NCI-H510A (cell line): ENCODE data around the gene LRRC8D.

Experiments used
- DNase-seq: peaks from one replicate; lab custom pipeline; 2025; lab: John Stamatoyannopoulos, UW

LRRC8D gene

DNA sequence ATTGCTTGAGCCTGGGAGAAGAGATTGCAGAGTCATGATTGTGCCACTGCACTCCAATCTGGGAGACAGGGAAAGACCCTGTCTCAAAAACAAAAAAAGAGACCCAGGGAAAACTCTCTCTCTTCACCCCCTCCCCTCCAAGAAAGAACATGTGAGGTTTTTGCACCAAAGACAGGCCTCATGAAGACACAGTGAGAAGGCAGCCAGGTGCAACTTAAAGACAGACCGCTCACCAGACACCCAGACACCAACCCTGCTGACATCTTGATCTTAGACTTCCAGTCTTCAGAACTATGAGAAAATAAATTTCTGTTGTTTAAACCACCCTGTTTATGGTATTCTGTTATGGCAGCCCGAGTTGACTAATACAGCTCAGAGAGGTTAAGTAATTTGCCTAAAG lies 13.3 kb upstream of the LRRC8D start:
- DNase-seq: no peak

DNA sequence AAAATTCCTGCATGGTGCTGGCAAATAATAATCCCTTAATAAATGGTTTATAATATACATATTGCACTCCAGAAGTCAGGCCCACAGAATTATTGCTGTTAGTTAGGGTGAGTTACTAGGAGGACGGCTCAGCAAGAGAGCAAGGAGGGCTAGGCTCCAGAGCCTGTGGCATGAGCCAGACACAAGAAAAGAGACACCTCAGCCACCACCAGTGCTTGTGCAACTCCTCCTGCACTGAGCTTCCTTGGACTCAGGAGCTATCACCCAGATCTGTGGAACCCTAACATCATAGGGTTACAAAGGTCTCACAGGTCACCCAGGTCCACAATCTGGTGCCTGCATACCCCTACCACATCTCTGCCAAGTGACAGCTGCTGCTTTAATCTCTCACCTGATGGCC lies 12.8 kb upstream of the LRRC8D start:
- no peak for DNase-seq

DNA sequence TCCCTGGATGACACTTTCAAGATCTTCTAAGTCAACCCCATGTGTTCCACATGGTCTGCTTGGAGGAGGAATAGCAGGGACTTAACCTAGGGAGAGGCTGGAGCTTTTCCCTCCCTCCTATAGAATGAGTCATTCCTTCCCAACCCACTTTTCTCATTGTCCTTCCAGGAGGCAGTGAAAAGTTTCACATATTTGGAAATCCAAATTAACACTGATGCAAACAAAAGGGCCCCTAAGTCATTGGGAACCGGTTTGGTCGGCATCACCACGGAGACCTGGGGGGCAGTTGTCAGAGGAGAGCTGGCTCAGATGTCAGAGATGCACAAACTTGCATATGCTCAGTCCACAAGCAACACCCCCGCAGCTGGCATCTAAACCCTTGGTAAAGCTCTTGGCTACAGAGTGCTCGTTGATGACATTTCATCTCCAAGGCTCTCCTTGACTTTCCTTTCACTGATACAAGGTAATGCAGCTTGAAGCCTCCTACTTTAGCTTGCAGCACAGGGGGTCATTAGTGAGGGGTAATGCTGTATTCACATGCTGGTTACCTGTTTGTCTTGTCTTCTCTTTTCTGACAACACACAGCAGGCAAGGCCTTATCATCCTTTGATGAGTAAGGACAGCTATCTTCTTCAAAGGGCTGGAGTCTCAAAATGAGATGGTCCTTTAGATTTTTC lies 12.3 kb upstream of the LRRC8D start:
- no peak for DNase-seq

- no peak for DNase-seq
Measured at GRCh38 chr1:89809556-89809955, 11.3 kb upstream of the LRRC8D start.

DNA sequence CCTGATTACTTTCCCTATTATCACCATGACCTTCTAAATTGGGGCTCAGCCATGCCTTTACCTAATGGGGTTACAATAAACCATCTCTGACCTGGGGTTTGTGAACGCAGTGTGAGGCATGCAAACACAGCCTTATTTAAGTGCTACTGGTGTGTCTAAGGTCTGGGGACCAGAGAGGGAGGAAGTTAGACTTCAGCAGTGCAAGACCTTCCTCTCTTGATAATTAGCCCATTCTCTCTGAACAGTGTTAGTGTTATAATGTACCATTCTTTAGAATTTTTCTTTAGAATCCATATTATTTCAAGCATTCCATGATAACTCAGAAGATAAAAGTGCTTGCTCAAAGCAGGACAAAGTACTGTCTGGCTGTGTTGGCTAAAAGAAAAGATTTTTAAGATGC lies 10.5 kb upstream of the LRRC8D start:
- DNase-seq: no peak

GRCh38 chr1:89810880-89811279 lies 10.0 kb upstream of the LRRC8D start:
- DNase-seq: no peak

GRCh38 chr1:89812992-89813391 lies 7.8 kb upstream of the LRRC8D start:
- no peak for DNase-seq

GRCh38 chr1:89815040-89815439 lies 5.8 kb upstream of the LRRC8D start:
- no peak for DNase-seq

GRCh38 chr1:89815611-89816010 lies 5.2 kb upstream of the LRRC8D start:
- DNase-seq: no peak

DNA sequence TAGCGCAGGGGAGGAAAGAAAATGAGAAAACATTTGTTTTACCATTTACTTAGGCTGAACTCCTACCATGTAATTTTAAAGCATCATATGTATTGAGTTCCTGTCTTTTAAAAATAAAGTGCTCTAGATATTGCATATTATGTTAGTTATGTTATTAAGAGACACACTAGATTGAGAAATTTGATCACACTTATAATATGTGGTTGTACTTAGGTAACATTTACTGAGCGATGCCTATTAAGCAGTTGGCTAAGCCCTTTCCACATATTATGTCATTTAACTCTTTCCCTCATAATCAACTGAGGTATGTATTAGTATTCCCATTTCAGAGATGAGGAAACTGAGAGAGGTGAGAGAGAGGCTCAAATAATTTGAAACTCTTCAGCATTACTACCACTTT lies 4.5 kb upstream of the LRRC8D start:
- no peak for DNase-seq

GRCh38 chr1:89821322-89822108 lies 683 bp downstream of the LRRC8D start:
- DNase-seq: peak; percentile 95

- no peak for DNase-seq
Measured at GRCh38 chr1:89822109-89822962, 1.5 kb downstream of the LRRC8D start.

GRCh38 chr1:89822999-89823628 lies 2.3 kb downstream of the LRRC8D start:
- no peak for DNase-seq

- DNase-seq: no peak
Measured at GRCh38 chr1:89823679-89824292, 3.0 kb downstream of the LRRC8D start.

DNA sequence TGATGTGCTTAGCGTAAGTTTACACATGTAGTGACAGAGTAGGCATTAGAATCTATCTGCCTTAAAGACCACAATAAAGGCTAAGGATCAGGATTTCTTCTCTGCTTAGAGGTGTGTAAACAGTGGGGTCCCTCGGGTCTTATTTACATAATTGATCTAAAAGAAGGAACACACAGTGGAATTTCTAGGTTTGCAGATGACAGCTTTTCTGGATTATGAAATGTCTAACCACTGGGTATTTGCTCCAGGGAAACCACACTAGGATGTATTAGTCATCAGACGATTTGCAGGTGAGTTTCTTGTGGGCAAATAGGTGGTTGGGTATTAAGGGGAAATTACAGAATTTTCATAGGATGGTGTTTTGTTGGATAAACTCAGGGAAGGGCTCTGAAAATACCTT lies 5.8 kb downstream of the LRRC8D start:
- no peak for DNase-seq

DNA sequence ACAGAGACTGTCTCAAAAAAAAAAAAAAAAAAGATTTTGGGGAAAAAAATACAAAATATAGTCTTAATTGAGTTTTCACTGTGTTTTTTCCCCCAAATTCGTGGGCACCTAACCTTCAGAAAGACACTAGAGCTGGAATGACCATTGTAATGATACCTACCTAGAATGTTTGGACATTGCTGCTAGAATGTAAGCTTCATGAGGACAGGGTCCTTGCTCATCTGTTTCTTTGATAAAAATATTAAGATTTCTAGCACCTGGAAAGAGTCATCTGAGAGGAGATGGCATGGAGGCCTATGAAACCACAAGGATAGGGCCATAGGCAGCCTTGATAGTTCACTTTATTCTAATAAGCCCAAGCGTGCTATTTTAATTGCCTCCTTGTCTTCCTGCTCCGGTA lies 6.5 kb downstream of the LRRC8D start:
- DNase-seq: no peak

DNA sequence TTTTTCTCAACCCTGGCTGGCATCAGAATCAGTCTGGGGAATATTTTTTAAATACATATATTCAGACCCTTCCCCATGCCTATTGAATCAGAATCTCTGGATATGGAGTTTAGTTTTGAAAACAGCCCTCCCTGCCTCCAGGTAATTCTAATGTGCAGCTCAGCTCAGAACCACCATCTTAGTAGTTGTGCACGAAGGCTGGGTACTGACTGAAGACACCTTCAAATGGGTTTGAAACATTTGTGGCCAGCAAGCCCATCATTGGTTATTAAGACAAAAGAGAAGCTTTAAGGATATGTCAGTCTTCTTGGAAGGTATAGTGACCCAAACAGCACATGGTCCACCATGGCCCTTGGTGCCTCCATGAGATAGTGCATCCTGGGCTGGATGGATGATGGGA lies 7.1 kb downstream of the LRRC8D start:
- DNase-seq: no peak

DNA sequence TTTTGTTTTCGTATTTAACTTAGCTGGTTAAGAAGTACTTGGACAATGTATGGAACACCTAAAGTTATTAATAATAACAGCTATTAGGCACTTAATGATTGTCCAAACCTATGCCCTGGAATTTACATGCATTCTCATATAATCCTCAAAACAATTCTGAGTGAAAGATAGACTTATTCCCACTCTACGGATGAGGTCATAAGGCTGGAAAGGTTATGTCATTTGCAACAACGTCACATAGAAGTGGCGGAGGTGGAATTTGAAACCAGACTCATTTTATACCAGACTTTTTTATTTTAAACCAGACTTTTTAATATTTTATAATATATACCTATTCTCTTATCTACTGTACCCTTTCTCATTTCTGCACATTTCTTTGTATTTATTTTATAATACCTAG lies 8.4 kb downstream of the LRRC8D start:
- no peak for DNase-seq

GRCh38 chr1:89831462-89832120 lies 10.8 kb downstream of the LRRC8D start:
- no peak for DNase-seq

- DNase-seq: no peak
Measured at GRCh38 chr1:89832496-89833127, 11.8 kb downstream of the LRRC8D start.
